ENCODE data around the gene GPR39.

Gene GPR39

GRCh38 chr2:132627536-132627935 lies 210.9 kb downstream of the GPR39 start:
- no peaks in the 10 kb centered on the region for H3K36me3 ChIP-seq (ENCODE audit: insufficient read depth)
- no peak overlapping the region for H3K4me3 ChIP-seq (IDR thresholded peaks at IDR 0.05; ENCODE audit: insufficient read depth, low read depth, low read length)
- no peak overlapping the region for H3K27ac ChIP-seq
- TF ChIP-seq CTCF (conservative IDR thresholded peaks at IDR 0.05; ENCODE audit: low read depth, low read length): no peak
- H3K27me3 ChIP-seq (ENCODE audit: insufficient read depth, low read depth): no peaks in the 10 kb centered on the region
- H3K4me1 ChIP-seq (ENCODE audit: low read depth, poor library complexity, severe bottlenecking): no peaks in the 10 kb centered on the region
- no peaks in the 10 kb centered on the region for H3K79me2 ChIP-seq (ENCODE audit: insufficient read depth, low read depth)
- no peak overlapping the region for H3K4me2 ChIP-seq
- H4K20me1 ChIP-seq (ENCODE audit: insufficient read depth): no peaks in the 10 kb centered on the region
- no peak overlapping the region for H2AFZ ChIP-seq (ENCODE audit: low read depth)
- no peak overlapping the region for H3K9ac ChIP-seq

- Histone ChIP-seq H4K20me1 (ENCODE audit: insufficient read depth) (no peaks in the 10 kb centered on the region), H3K36me3 (ENCODE audit: insufficient read depth) (no peaks in the 10 kb centered on the region), H3K79me2 (ENCODE audit: insufficient read depth, low read depth) (no peaks in the 10 kb centered on the region), H3K4me2 (no peak overlapping the region), H3K27me3 (ENCODE audit: insufficient read depth, low read depth) (no peaks in the 10 kb centered on the region), H3K4me3 (IDR thresholded peaks at IDR 0.05; ENCODE audit: insufficient read depth, low read depth, low read length) (no peak overlapping the region), H3K4me1 (ENCODE audit: low read depth, poor library complexity, severe bottlenecking) (no peaks in the 10 kb centered on the region), H3K9ac (no peak overlapping the region), H2AFZ (ENCODE audit: low read depth) (no peak overlapping the region), H3K27ac (no peak overlapping the region)
- TF ChIP-seq CTCF (conservative IDR thresholded peaks at IDR 0.05; ENCODE audit: low read depth, low read length): no peak
These were observed 215.5 kb downstream of the GPR39 start for GRCh38 chr2:132632000-132632649.

- no peaks in the 10 kb centered on the region for H3K27me3 ChIP-seq (ENCODE audit: insufficient read depth, low read depth)
- TF ChIP-seq CTCF (conservative IDR thresholded peaks at IDR 0.05; ENCODE audit: low read depth, low read length): no peak
- no peak overlapping the region for H3K27ac ChIP-seq
- no peaks in the 10 kb centered on the region for H3K79me2 ChIP-seq (ENCODE audit: insufficient read depth, low read depth)
- H3K9ac ChIP-seq: no peak overlapping the region
- H2AFZ ChIP-seq (ENCODE audit: low read depth): no peak overlapping the region
- no peaks in the 10 kb centered on the region for H4K20me1 ChIP-seq (ENCODE audit: insufficient read depth)
- no peaks in the 10 kb centered on the region for H3K36me3 ChIP-seq (ENCODE audit: insufficient read depth)
- H3K4me2 ChIP-seq: no peak overlapping the region
- no peaks in the 10 kb centered on the region for H3K4me1 ChIP-seq (ENCODE audit: low read depth, poor library complexity, severe bottlenecking)
- no peak overlapping the region for H3K4me3 ChIP-seq (IDR thresholded peaks at IDR 0.05; ENCODE audit: insufficient read depth, low read depth, low read length)
These were observed 217.0 kb downstream of the GPR39 start for GRCh38 chr2:132633635-132634034.

GRCh38 chr2:132636346-132636745 lies 219.7 kb downstream of the GPR39 start:
- no peaks in the 10 kb centered on the region for H3K27me3 ChIP-seq (ENCODE audit: insufficient read depth, low read depth)
- no peaks in the 10 kb centered on the region for H3K4me1 ChIP-seq (ENCODE audit: low read depth, poor library complexity, severe bottlenecking)
- no peaks in the 10 kb centered on the region for H3K36me3 ChIP-seq (ENCODE audit: insufficient read depth)
- no peaks in the 10 kb centered on the region for H4K20me1 ChIP-seq (ENCODE audit: insufficient read depth)
- no peak overlapping the region for H3K4me2 ChIP-seq
- no peak overlapping the region for H2AFZ ChIP-seq (ENCODE audit: low read depth)
- no peak for TF ChIP-seq CTCF (conservative IDR thresholded peaks at IDR 0.05; ENCODE audit: low read depth, low read length)
- H3K27ac ChIP-seq: no peak overlapping the region
- H3K4me3 ChIP-seq (IDR thresholded peaks at IDR 0.05; ENCODE audit: insufficient read depth, low read depth, low read length): no peak overlapping the region
- H3K9ac ChIP-seq: no peak overlapping the region
- H3K79me2 ChIP-seq (ENCODE audit: insufficient read depth, low read depth): no peaks in the 10 kb centered on the region
